ENCODE data around the gene MICAL3. TPM values are rescaled to one million over a fixed set of nuclear protein-coding genes. Genes with fewer than 3 reads are reported as not detected.

Gene MICAL3
- total RNA-seq, 2 experiments from 2014 or later: 30.3 to 31.4 TPM

DNA sequence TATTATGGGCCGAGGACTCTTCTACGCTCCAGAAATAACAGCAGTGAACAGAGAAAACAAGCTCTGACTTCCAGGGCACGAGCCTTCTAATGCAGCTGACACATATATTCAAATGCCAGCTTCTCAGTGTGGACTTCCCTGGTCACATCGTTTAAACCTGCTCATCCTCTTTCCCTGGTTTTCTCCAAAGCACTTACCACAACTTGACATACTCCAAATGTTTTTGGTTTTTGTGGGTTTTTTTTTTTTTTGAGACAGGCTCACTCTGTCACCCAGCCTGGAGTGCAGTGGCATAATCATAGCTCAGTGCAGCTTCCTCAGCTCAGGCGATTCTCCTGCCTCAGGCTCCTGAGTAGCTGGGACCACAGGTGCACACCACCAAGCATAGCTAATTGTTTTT, 105.5 kb downstream of the MICAL3 start:
- Mint-ChIP-seq H3K4me3 (no peak overlapping the region), H3K4me1 (peaks cover 15% of the 10 kb centered on the region), H3K9me3 (no peaks in the 10 kb centered on the region), H3K27me3 (no peaks in the 10 kb centered on the region), H3K36me3 (ENCODE audit: low read depth) (no peaks in the 10 kb centered on the region), H3K27ac (no peak overlapping the region)
- POLR2A ChIA-PET: no interaction called here
- CTCF ChIA-PET: no interaction called here
- DNase-seq: no peak

GRCh38 chr22:17917490-17917983, 106.8 kb downstream of the MICAL3 start:
- peak; percentile 59 for DNase-seq
- Mint-ChIP-seq H3K9me3 (no peaks in the 10 kb centered on the region), H3K4me1 (peaks cover 15% of the 10 kb centered on the region), H3K4me3 (no peak overlapping the region), H3K27ac (no peak overlapping the region), H3K27me3 (no peaks in the 10 kb centered on the region), H3K36me3 (ENCODE audit: low read depth) (no peaks in the 10 kb centered on the region)
- ChIA-PET CTCF (interaction anchor here (1.0 kb wide), 1 partner anchor 40 kb away, joined by 3 read pairs; no protein-coding TSS in a partner anchor), POLR2A (no interaction called here)

DNA sequence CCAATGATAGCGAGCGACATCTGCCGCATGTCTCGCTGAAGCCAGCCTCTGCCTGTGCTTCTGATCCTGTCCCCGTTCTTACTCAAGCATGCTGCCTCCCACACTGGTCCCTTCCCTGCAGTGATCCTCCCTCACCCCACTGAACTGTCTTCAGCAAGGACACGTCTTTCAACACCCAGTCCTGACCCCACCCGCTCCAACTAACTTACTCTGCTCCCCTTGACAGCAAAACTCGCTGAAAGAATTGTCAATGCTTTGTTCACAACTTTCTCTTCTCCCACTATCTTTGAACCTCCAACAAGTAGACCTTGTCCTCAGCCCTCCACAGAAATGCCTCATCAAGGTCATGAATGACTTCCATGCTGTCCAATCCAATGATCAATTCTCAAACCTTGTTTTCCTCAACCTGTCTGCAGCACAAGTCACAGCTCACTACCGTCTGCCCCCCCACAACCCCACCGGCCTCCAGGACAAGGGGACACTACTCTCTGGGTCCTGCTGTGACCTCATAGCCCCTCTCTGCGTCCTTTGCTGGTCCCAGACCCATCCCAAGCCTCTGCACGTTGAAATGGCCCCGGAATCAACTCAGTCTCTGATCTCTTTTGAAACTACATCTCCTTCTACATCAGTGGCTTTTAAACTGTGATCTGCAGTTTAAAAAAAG, 108.0 kb downstream of the MICAL3 start:
- ChIA-PET POLR2A (interaction anchor here (0.7 kb wide), 1 partner anchor 170 kb away, joined by 3 read pairs; no protein-coding TSS in a partner anchor), CTCF (no interaction called here)
- H3K9me3 Mint-ChIP-seq: no peaks in the 10 kb centered on the region
- H3K4me1 Mint-ChIP-seq: peaks cover 13% of the 10 kb centered on the region
- no peak for DNase-seq
- H3K27me3 Mint-ChIP-seq: no peaks in the 10 kb centered on the region
- no peaks in the 10 kb centered on the region for H3K36me3 Mint-ChIP-seq (ENCODE audit: low read depth)
- no peak overlapping the region for H3K4me3 Mint-ChIP-seq
- no peak overlapping the region for H3K27ac Mint-ChIP-seq

- no peaks in the 10 kb centered on the region for H3K27me3 Mint-ChIP-seq
- no peak overlapping the region for H3K4me3 Mint-ChIP-seq
- POLR2A ChIA-PET: no interaction called here
- no peaks in the 10 kb centered on the region for H3K9me3 Mint-ChIP-seq
- DNase-seq: no peak
- H3K27ac Mint-ChIP-seq: no peak overlapping the region
- H3K4me1 Mint-ChIP-seq: peaks cover 7% of the 10 kb centered on the region
- CTCF ChIA-PET: no interaction called here
- no peaks in the 10 kb centered on the region for H3K36me3 Mint-ChIP-seq (ENCODE audit: low read depth)
These were observed 108.7 kb downstream of the MICAL3 start for GRCh38 chr22:17915676-17916075.

DNA sequence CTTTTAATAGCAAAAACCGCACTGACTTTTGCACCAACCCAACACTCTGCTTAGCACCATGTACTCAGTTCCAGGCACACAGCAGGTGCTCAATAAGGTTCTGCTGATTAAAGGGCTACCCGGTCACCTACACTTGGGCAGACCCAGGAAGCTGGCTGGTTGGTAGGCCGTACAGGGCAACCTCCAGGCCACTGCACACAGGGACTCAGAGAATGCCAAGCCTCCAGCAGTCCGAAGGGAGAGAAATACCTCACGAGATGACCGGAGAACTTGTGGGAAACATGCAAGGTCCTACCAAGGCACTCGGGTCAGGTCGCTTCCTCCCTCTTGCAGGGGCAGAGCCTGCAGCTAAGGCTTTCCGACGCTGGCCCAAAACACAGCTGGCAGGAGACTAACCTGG, 109.2 kb downstream of the MICAL3 start:
- ChIA-PET CTCF (no interaction called here), POLR2A (no interaction called here)
- Mint-ChIP-seq H3K9me3 (no peaks in the 10 kb centered on the region), H3K4me1 (peaks cover 2% of the 10 kb centered on the region), H3K27ac (no peak overlapping the region), H3K4me3 (no peak overlapping the region), H3K27me3 (no peaks in the 10 kb centered on the region), H3K36me3 (ENCODE audit: low read depth) (no peaks in the 10 kb centered on the region)
- no peak for DNase-seq

GRCh38 chr22:17914474-17914873, 109.9 kb downstream of the MICAL3 start:
- Mint-ChIP-seq H3K27ac (no peak overlapping the region), H3K9me3 (no peaks in the 10 kb centered on the region), H3K4me1 (peaks cover 2% of the 10 kb centered on the region), H3K4me3 (no peak overlapping the region), H3K27me3 (no peaks in the 10 kb centered on the region), H3K36me3 (ENCODE audit: low read depth) (no peaks in the 10 kb centered on the region)
- POLR2A ChIA-PET: no interaction called here
- no peak for DNase-seq
- CTCF ChIA-PET: no interaction called here

DNA sequence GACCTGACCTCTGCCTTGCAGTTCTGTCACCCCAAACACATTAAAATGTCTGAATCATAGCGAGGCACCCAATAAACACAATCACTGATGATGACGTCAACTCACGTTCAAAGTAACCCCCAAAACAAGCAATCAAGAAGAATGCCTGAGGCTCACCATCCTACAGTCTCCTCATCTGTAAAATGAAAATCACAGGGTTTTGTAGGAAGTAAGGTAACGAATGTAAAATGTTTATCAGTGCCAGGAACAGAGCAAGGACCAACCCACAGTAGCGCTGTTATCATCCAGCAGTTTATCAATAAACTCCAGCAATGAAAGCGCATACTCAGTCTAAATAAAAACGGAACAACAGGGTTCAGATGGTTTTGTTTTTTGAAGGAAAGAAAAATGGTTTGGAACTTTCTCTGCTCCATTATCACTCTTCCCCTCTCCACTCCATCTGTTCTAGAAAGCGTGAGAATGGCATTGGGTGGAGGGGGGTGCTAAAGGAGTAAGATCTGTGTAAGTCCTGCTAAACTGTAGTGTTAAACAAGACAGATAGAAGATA, 110.5 kb downstream of the MICAL3 start:
- Mint-ChIP-seq H3K9me3 (no peaks in the 10 kb centered on the region), H3K27ac (no peak overlapping the region), H3K27me3 (no peaks in the 10 kb centered on the region), H3K4me1 (no peaks in the 10 kb centered on the region), H3K4me3 (no peak overlapping the region), H3K36me3 (ENCODE audit: low read depth) (no peaks in the 10 kb centered on the region)
- DNase-seq: no peak
- CTCF ChIA-PET: no interaction called here
- POLR2A ChIA-PET: no interaction called here

- no peak overlapping the region for H3K4me3 Mint-ChIP-seq
- ChIA-PET CTCF (no interaction called here), POLR2A (interaction anchor here (0.8 kb wide), 1 partner anchor 165 kb away, joined by 3 read pairs; the partner anchor contains the start of gene PEX26)
- no peak overlapping the region for H3K27ac Mint-ChIP-seq
- H3K4me1 Mint-ChIP-seq: no peaks in the 10 kb centered on the region
- H3K9me3 Mint-ChIP-seq: no peaks in the 10 kb centered on the region
- DNase-seq: no peak
- no peaks in the 10 kb centered on the region for H3K36me3 Mint-ChIP-seq (ENCODE audit: low read depth)
- no peaks in the 10 kb centered on the region for H3K27me3 Mint-ChIP-seq
These were observed 111.2 kb downstream of the MICAL3 start for GRCh38 chr22:17912945-17913721.

GRCh38 chr22:17911887-17912286, 112.5 kb downstream of the MICAL3 start:
- Mint-ChIP-seq H3K4me3 (no peak overlapping the region), H3K27ac (no peak overlapping the region), H3K4me1 (no peaks in the 10 kb centered on the region), H3K36me3 (ENCODE audit: low read depth) (no peaks in the 10 kb centered on the region), H3K9me3 (no peaks in the 10 kb centered on the region), H3K27me3 (no peaks in the 10 kb centered on the region)
- ChIA-PET POLR2A (no interaction called here), CTCF (no interaction called here)
- no peak for DNase-seq

- H3K36me3 Mint-ChIP-seq (ENCODE audit: low read depth): no peaks in the 10 kb centered on the region
- no peaks in the 10 kb centered on the region for H3K9me3 Mint-ChIP-seq
- no peaks in the 10 kb centered on the region for H3K4me1 Mint-ChIP-seq
- POLR2A ChIA-PET: no interaction called here
- CTCF ChIA-PET: no interaction called here
- no peak overlapping the region for H3K27ac Mint-ChIP-seq
- DNase-seq: no peak
- no peaks in the 10 kb centered on the region for H3K27me3 Mint-ChIP-seq
- H3K4me3 Mint-ChIP-seq: no peak overlapping the region
These were observed 113.1 kb downstream of the MICAL3 start for GRCh38 chr22:17911312-17911705.

DNA sequence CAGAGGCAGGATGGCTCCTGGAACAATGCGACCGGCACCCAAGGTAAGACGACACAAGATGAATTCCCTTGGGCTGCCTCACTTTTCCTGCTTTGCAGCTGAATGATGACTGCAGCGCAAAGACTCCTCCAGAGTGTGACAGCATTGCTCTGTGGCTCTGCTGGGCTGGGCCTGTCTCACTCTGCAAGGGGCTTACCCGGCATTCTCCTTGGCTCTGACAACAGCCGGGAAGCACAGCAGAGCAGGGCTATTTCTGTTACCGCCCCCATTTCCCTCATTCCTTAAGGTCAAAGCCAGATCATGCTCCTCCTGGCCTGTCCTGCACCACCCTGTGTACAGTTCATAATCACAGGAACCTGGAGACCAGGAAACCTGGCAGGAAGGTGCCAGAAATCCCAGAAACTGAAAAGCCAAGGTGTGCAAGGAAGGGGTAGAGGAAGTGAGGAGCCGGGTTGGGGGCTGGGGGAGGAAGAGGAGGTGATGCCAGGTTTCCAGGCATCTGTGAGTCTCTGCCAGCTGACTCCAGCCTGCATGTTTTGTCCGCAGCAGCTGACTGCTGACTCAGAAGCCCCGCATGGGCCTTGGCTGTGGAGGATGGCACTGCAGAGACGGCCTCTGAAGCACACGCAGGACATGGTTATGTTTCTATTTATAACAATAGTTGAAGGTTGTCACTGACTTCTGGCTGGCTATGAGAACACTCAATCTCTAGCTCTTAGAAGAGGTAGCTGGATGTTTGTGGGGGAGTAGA, 113.6 kb downstream of the MICAL3 start:
- Mint-ChIP-seq H3K4me1 (no peaks in the 10 kb centered on the region), H3K9me3 (no peaks in the 10 kb centered on the region), H3K27ac (no peak overlapping the region), H3K4me3 (no peak overlapping the region), H3K36me3 (ENCODE audit: low read depth) (peaks cover 3% of the 10 kb centered on the region), H3K27me3 (no peaks in the 10 kb centered on the region)
- CTCF ChIA-PET: no interaction called here
- DNase-seq: no peak
- POLR2A ChIA-PET: no interaction called here

DNA sequence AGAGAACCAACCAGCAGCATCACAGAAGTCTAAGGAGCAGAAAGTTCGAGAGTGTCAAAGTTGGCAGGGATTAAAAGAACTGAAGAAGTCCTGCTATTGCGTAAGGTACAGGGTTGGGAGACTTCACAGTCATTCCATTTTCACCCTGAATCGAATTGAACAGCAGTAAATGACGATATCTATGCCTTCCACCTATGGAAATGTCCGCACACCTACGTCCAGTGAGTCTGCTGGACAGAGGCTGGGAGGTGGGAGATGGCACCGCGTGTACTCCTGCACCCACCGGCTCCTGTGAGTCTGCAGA, 116.7 kb downstream of the MICAL3 start:
- DNase-seq: no peak
- Mint-ChIP-seq H3K36me3 (ENCODE audit: low read depth) (peaks cover 7% of the 10 kb centered on the region), H3K4me3 (no peak overlapping the region), H3K27ac (no peak overlapping the region), H3K9me3 (no peaks in the 10 kb centered on the region), H3K27me3 (no peaks in the 10 kb centered on the region), H3K4me1 (no peaks in the 10 kb centered on the region)
- CTCF ChIA-PET: no interaction called here
- POLR2A ChIA-PET: no interaction called here

GRCh38 chr22:17906978-17907747, 117.2 kb downstream of the MICAL3 start:
- CTCF ChIA-PET: no interaction called here
- Mint-ChIP-seq H3K4me1 (no peaks in the 10 kb centered on the region), H3K36me3 (ENCODE audit: low read depth) (peaks cover 7% of the 10 kb centered on the region), H3K4me3 (no peak overlapping the region), H3K27me3 (no peaks in the 10 kb centered on the region), H3K9me3 (no peaks in the 10 kb centered on the region), H3K27ac (no peak overlapping the region)
- no peak for DNase-seq
- POLR2A ChIA-PET: no interaction called here
